GM12873 (cell line): Measurements from ENCODE around the gene PGGHG.

Experiments used
- TF ChIP-seq, protein P1 (sequence below): IDR thresholded peaks from 2 replicates; pipeline ENCODE4 v1.5.1; 2012; ENCODE audit warnings: low read depth, mild to moderate bottlenecking, moderate library complexity, low read length, control low read depth; ENCODE audit not compliant: insufficient read depth; ENCODE audit errors: missing control alignments

The PGGHG gene

DNA sequence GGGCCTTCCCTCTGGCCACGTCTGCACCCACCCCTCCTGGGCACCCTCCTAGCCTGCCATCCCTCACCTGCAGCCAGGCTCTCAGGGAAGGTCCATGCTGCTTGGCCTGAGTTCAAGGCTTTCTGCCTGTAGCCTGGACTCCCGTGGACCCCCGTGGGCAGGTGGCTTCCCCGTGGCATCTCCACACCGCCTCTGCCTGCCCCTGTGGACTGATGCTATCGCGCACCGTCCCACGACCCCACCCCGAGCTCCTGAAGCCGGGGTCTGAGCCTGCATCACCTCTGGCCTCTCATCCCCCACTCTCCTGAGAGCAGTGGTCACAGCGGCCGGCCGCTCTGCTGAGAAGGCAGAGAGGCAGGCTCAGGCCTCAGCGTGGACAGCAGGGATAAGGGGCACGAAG, 5.9 kb downstream of the PGGHG start:
- TF ChIP-seq, protein P1, sequence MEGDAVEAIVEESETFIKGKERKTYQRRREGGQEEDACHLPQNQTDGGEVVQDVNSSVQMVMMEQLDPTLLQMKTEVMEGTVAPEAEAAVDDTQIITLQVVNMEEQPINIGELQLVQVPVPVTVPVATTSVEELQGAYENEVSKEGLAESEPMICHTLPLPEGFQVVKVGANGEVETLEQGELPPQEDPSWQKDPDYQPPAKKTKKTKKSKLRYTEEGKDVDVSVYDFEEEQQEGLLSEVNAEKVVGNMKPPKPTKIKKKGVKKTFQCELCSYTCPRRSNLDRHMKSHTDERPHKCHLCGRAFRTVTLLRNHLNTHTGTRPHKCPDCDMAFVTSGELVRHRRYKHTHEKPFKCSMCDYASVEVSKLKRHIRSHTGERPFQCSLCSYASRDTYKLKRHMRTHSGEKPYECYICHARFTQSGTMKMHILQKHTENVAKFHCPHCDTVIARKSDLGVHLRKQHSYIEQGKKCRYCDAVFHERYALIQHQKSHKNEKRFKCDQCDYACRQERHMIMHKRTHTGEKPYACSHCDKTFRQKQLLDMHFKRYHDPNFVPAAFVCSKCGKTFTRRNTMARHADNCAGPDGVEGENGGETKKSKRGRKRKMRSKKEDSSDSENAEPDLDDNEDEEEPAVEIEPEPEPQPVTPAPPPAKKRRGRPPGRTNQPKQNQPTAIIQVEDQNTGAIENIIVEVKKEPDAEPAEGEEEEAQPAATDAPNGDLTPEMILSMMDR, result no peak

DNA sequence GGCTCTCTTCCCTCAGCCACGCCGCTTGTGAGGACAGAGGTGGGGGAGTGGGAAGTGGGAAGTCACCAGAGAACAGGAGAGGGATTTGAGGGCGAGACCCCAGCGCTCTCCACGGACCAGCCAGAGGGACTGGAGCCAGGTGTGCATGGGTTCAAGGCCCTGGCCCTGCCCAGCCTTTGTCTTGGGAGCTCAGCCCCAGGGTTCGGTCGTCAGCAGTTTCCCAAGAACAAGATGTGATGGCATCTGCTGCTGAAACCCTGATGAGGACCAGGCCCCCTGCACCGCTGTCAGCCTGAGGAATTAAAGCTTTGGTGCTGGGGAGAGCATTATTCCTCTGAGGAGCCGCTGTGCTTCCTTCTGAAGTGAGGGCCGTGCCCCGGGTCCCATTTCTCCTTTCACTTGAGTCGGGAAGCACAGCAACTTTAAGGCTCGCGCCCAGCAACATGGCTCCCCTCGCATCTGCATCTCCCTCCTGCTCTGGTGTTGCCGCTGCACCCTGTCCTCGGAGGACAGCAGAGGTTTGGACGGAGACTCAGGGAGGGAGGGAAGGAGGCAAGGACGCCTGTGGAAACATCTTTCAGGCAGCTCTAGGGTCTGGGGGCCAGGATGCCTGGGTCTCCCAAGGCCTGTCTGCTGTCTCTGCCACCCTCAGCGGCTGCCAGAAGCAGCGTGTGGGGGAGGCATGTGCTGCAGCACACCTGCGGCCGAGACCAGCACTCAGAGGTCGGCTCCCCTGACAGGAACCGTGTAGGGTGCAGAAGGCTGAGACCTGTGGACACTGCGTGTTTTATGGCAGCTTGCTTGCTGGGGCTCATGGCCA, 6.6 kb downstream of the PGGHG start:
- TF ChIP-seq, protein P1, result no peak

DNA sequence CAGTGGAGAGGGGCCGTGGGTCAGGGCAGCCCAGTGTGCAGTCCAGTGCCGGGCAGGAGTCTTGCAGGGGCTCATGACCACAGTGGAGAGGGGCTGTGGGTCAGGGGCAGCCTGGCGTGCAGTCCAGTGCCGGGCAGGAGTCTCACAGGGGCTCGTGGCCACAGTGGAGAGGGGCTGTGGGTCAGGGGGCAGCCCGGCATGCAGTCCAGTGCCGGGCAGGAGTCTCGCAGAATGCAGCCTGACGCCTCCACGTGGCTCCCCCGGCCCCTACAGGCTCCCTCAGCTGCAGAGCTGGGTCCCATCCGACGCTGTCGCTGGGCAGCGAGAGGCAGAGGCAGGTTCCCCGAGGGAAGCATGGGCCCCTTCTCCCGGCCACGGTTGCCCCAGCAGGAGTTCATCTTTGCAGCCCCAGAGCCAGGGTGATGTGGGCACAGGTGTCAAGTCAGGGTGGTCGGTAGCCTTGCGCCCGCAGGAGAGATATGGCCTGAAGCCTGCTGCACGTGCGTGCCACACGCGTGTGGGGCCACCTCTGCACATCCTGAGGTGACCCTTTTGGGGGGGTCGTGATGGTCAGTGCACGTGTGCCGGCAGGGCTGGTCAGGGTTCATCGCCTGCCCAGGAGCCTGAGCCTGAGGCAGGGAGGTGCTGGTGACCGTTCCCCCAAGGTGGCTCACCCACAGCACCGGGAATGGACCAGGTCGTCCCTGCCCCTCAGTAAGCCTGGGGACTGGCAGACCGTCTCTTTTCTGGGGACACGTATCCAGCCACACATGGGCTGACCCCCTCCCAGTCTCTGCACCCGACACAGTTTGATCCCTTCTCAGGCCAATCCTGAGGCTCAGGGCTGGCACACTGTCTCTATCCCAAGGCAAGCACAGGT, 7.5 kb downstream of the PGGHG start:
- TF ChIP-seq, protein P1, result no peak

DNA sequence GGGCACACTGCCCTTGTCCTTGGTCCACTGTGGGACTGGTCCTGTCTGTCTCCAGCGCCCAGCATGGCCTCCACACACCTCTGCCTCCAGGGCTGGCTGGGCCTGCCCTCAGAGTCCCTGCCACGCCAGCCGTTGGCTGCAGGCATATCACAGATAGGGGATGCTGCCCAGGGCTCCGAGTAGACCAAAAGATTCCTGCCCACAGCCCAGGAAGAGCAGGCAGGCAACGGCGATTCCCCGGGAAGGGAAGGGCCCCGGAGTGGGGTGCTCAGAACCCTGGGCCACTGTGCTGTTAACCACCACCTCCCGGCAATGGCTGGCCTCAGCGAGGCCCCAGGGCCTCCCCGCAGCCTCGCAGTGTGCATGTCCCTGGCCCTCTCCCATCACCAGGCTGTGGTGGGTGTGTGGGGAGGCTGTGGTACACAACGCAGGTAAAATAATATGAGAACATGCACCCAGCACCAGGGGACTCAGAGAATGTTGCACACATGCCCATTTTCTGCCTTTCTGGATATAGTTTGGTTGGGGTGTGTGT, 8.2 kb downstream of the PGGHG start:
- TF ChIP-seq, protein P1, result no peak

DNA sequence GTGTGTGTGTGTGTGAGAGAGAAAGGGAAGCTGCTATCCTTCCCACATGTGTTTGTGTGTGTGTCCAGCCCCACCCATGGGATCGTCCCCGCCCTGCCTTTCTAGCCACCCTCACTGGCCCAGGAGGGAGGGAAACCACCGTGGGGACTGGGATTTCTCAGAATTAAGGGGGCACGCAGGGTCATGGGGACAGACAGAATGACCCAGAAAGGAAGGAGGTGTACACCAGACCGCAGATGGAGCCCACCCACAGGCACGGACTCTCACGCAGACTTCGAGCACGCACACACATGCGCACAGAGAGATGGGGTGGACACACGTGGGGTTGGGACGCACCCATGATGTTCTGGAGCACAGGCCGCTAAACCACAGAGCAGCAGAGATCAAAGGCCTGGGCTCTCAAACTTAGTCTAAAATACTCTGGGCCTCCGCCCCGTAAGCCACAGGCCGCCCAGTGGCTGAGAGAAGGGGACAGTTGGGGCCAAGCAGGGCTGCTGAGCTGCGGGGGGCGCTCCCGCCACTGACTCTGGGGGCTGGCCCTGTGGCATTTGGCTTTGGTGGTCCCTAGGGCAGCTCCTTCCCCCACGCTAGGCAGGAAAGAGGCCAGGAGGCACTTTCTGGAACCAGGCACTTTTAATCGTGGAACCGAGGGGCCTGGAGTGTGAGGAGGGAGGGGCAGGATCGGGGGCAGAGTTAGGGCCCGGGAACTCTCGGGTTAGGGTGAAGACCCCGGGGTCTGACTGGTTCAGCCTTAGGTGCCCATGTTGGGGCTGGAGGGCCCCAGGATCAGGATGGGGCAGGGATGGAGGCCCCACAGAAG, 8.9 kb downstream of the PGGHG start:
- TF ChIP-seq, protein P1, result no peak

DNA sequence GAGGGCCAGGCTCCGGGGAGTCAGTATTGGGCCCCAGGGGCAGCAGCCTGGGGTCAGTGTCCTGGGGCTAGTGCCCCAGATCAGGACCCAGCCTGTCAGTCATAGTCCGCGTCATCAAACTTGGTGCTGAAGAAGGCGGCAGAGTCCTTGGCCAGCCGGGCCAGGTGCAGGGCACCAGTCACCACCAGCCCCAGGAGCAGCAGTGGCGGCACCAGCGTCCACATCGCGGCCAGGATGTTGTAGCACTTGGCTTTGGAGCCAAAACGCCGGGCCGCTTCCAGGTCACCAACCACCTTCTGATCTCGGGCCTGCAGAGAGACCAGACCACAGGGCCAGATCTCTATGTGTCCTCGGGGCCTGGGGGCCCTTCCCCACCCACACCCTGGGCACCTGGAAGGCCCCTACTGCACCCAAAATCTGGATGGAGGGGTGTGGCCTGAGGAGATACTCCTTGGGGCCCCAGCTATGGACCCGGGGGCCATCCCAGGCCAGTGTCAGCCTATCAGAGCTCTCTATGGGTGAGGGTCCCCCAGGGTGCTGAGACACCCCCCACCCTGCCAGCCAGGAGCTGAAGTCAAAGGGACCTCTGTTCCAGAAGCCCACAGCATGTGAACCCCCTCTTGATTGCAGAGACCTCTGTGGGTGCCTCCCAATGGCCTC, 9.6 kb downstream of the PGGHG start:
- TF ChIP-seq, protein P1, result no peak
